Sigmoid colon (tissue), 4 donors: ENCODE data around the gene VSTM4.

Experiments
- POLR2AphosphoS5 ChIP-seq, 4 donors: sonication (generic); formaldehyde crosslinking; IDR thresholded peaks; one replicate each; pipeline ENCODE4 v1.6.1; 2017; ENCODE audit warnings: antibody characterized with exemption in 4 of 4
- TF ChIP-seq, protein P1 (sequence below), 4 experiments: fragments of 450-650 bp in 3 of 4; fragments of 200-600 bp in 1 of 4; IDR thresholded peaks; one replicate each; pipeline ENCODE4 v1.5.1; 2016 to 2019; ENCODE audit warnings: antibody characterized with exemption in 4 of 4, mild to moderate bottlenecking in 3 of 4, moderate library complexity in 2 of 4

DNA sequence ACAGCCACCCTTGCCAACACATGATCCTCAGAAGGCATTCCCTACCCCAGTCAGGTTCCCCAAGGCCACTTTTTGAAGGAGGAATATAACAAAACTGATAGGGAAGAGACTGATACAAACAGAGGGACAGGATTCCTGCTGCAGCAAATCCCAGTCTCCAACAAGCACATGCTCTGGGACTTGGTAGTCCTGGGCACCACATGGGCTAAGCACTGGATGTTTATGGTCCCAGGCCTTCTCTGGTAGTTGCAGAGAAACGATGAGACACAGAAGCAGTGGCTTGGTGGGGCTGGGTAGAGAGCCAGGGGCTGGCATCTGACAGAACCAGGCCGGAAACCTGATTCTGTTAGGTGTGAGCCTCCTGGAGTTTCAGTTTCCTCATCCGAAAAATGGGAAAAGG is 3.2 kb downstream of the VSTM4 start:
- TF ChIP-seq, protein P1, sequence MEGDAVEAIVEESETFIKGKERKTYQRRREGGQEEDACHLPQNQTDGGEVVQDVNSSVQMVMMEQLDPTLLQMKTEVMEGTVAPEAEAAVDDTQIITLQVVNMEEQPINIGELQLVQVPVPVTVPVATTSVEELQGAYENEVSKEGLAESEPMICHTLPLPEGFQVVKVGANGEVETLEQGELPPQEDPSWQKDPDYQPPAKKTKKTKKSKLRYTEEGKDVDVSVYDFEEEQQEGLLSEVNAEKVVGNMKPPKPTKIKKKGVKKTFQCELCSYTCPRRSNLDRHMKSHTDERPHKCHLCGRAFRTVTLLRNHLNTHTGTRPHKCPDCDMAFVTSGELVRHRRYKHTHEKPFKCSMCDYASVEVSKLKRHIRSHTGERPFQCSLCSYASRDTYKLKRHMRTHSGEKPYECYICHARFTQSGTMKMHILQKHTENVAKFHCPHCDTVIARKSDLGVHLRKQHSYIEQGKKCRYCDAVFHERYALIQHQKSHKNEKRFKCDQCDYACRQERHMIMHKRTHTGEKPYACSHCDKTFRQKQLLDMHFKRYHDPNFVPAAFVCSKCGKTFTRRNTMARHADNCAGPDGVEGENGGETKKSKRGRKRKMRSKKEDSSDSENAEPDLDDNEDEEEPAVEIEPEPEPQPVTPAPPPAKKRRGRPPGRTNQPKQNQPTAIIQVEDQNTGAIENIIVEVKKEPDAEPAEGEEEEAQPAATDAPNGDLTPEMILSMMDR (IDR thresholded peaks at IDR 0.05): no peak
- TF ChIP-seq POLR2AphosphoS5 (IDR thresholded peaks at IDR 0.05): no peak
